Right lobe of liver (tissue), 4 donors: ENCODE data around the gene PDZRN3.

Experiments
- CTCF ChIP-seq, 4 donors: fragments of 200-600 bp in 3 of 4; fragments of 450-650 bp in 1 of 4; IDR thresholded peaks; one replicate each; pipeline versions ENCODE4 v1.5.1 to v1.8.0; 2016 to 2022; ENCODE audit warnings: antibody characterized with exemption in 4 of 4, mild to moderate bottlenecking in 2 of 4
- POLR2A ChIP-seq: fragments of 450-650 bp; IDR thresholded peaks from one replicate; pipeline ENCODE4 v1.6.1; 2017; ENCODE audit warnings: antibody characterized with exemption, mild to moderate bottlenecking
- donor health status: DM: no; HTN: no; CAD: no.
- donor health status: DM: no; HTN: no; CAD: no.
- donor health status: DM: no; HTN: yes; CAD: no.

GRCh38 chr3:73664389-73664788 lies 39.6 kb upstream of the PDZRN3 start:
- TF ChIP-seq CTCF (IDR thresholded peaks at IDR 0.05) (no peak), POLR2A (no peak)
